Kidney (tissue), 14 donors: ENCODE data around the gene PRR15L. TPM values are rescaled to one million over a fixed set of nuclear protein-coding genes. Genes with fewer than 3 reads are reported as not detected.
"Not testable (repeated sequence)": the region's sequence is repeated elsewhere in the genome, so short reads cannot be mapped to it uniquely, and the experiment has no call there.

Experiments
- DNase-seq, 5 donors: peaks; one replicate each; pipeline ENCODE4 v3.0.0-alpha.2; 2013 to 2020
- FAIRE-seq: peaks from 2 replicates; lab custom pipeline; 2012; peaks lifted over from hg19 to GRCh38; lab: Jason Lieb, UNC
- H3K27ac ChIP-seq, 2 donors: one replicate each; pipeline ENCODE4 v1.7.0; 2013; ENCODE audit warnings: low read depth in 2 of 2, low read length in 2 of 2, inconsistent platforms in 1 of 2
- H3K27me3 ChIP-seq: one replicate; pipeline ENCODE4 v1.7.1; 2013; ENCODE audit warnings: low read length, inconsistent platforms; ENCODE audit not compliant: control insufficient read depth, insufficient read depth
- H3K36me3 ChIP-seq, 3 donors: one replicate each; pipeline versions ENCODE4 v1.7.0 to v1.7.1; 2013; ENCODE audit warnings: low read length in 3 of 3, control low read depth in 1 of 3, inconsistent platforms in 1 of 3; ENCODE audit not compliant: insufficient read depth in 3 of 3, control insufficient read depth in 2 of 3
- H3K4me1 ChIP-seq, 3 donors: one replicate each; pipeline versions ENCODE4 v1.7.0 to v1.7.1; 2013; ENCODE audit warnings: low read length in 3 of 3, inconsistent platforms in 1 of 3, low read depth in 1 of 3; ENCODE audit not compliant: control insufficient read depth in 2 of 3, insufficient read depth in 2 of 3
- H3K4me3 ChIP-seq, 3 donors: one replicate each; pipeline versions ENCODE4 v1.7.0 to v1.8.1; 2013; ENCODE audit warnings: low read length in 3 of 3, control low read depth in 1 of 3, inconsistent platforms in 1 of 3
- H3K9ac ChIP-seq, 3 donors: one replicate each; pipeline versions ENCODE4 v1.7.0 to v1.7.1; 2013; ENCODE audit warnings: low read length in 3 of 3, control low read depth in 1 of 3, inconsistent platforms in 1 of 3
- H3K9me3 ChIP-seq, 3 donors: one replicate each; pipeline versions ENCODE4 v1.7.0 to v1.7.1; 2013; ENCODE audit warnings: low read length in 3 of 3, control low read depth in 1 of 3, inconsistent platforms in 1 of 3; ENCODE audit not compliant: control insufficient read depth in 2 of 3, insufficient read depth in 1 of 3
- CTCF ChIP-seq: IDR thresholded peaks from 3 replicates; pipeline ENCODE4 v1.5.1; 2012; ENCODE audit warnings: mild to moderate bottlenecking, moderate library complexity, borderline replicate concordance; ENCODE audit not compliant: insufficient read depth; ENCODE audit errors: extremely low read depth
- intact Hi-C: fragments of 100-400 bp; cut with DNase I; formaldehyde crosslinking; loops from one replicate; pipeline ENCODE4 v1.11.1; 2022
- polyA plus RNA-seq: library from polyadenylated mRNA; stranded (reverse); fragments of 350-450 nt; fragmentation: Illumina TruSeq; extraction: RNeasy Lipid Tissue Mini Kit (QIAGEN cat#74804); gene quantifications from one replicate; pipeline ENCODE4 v1.2.3, GENCODE V29; 2014; ENCODE audit warnings: low read depth, low replicate concordance; ENCODE audit not compliant: insufficient read depth
- total RNA-seq: library from RNA; stranded (reverse); fragmentation: NEBNext Ultra II Directional; extraction: Animal tissue kit (Norgen Biotek cat#: 25700); gene quantifications from one replicate; pipeline ENCODE4 v1.2.1, GENCODE V29; 2021
- donor health status: control.
- donor health status: control.
- donor health status: control.
- donor health status: control.
- donor health status: control.
- donor health status: DM: yes; HTN: yes; CAD: no.
- donor health status: Normal renal cell carcinoma (clear cell type).

PRR15L gene
- total and polyA plus RNA-seq, 2 donors from 2014 or later, result 64.5 to 105 TPM

- Histone ChIP-seq H3K36me3 (peaks cover 0 to 37% (median 14%) of the 10 kb centered on the region in 3 donors), H3K27me3 (no peaks in the 10 kb centered on the region), H3K4me3 (no peak overlapping the region), H3K4me1 (no peaks in the 10 kb centered on the region), H3K27ac (no peak overlapping the region), H3K9me3 (no peaks in the 10 kb centered on the region), H3K9ac (no peak overlapping the region)
- no peak for TF ChIP-seq CTCF
- intact Hi-C loops, result no loop called here
- FAIRE-seq (no peak), DNase-seq (no peak)
These were observed 29.8 kb downstream of the PRR15L start for GRCh38 chr17:47927821-47928400.

DNA sequence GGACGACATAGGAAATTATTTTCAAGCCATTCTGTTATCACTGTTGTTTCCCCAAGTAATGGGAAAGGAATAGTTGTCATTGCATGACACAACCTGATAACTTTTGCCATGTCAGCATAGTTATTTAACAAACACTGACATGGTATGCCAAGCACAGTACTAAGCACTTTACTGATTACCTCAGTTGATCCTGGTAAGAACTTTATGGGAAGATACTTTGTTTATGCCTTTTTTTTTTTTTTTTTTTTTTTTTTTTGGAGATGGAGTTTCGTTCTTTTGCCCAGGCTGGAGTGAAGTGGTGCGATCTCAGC lies 32.0 kb downstream of the PRR15L start:
- TF ChIP-seq CTCF, result no peak
- intact Hi-C loops, result no loop called here
- no peaks in the 10 kb centered on the region for H3K9me3 ChIP-seq
- H3K4me3 ChIP-seq, result no peak overlapping the region
- H3K4me1 ChIP-seq, result no peaks in the 10 kb centered on the region
- FAIRE-seq (no peak), DNase-seq (no peak)
- H3K9ac ChIP-seq, result no peak overlapping the region
- H3K27me3 ChIP-seq, result no peaks in the 10 kb centered on the region
- H3K36me3 ChIP-seq, result peaks cover 0 to 45% (median 14%) of the 10 kb centered on the region in 3 donors
- no peak overlapping the region for H3K27ac ChIP-seq

- no peak overlapping the region for H3K27ac ChIP-seq
- H3K4me1 ChIP-seq, result no peaks in the 10 kb centered on the region
- H3K9me3 ChIP-seq, result no peaks in the 10 kb centered on the region
- no peak for TF ChIP-seq CTCF
- H3K9ac ChIP-seq, result no peak overlapping the region
- intact Hi-C loops, result no loop called here
- H3K36me3 ChIP-seq, result peaks cover 0 to 40% (median 14%) of the 10 kb centered on the region in 3 donors
- no peak overlapping the region for H3K4me3 ChIP-seq
- DNase-seq (no peak), FAIRE-seq (no peak)
- H3K27me3 ChIP-seq, result no peaks in the 10 kb centered on the region
These were observed 32.7 kb downstream of the PRR15L start for GRCh38 chr17:47924785-47925677.

DNA sequence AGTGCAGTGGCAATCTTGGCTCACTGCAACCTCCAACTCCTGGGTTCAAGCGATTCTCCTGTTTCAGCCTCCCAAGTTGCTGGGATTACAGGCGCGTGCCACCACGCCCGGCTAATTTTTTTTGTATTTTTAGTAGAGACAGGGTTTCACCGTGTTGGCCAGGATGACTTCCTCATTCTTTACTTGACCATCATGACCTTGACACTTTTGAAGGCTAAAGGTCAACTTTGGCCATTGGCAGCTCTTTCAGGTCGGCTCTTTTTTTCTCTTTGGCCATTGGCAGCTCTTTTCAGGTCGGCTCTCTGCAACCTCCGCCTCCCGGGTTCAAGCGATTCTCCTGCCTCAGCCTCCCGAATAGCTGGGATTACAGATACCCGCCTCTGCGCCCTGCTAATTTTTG lies 37.8 kb downstream of the PRR15L start:
- H3K27me3 ChIP-seq, H3K4me1 ChIP-seq, H3K27ac ChIP-seq, intact Hi-C loops, H3K4me3 ChIP-seq, H3K9me3 ChIP-seq, H3K9ac ChIP-seq, FAIRE-seq, DNase-seq: not testable (repeated sequence)
- peaks cover 0 to 37% (median 2%) of the 10 kb centered on the region in 3 donors for H3K36me3 ChIP-seq
